ENCODE measurements around the gene NHERF2. TPM values are rescaled to one million over a fixed set of nuclear protein-coding genes. Genes with fewer than 3 reads are reported as not detected.

The NHERF2 gene
- total RNA-seq, 2 experiments from 2014 or later: 4.0 to 5.2 TPM

DNA sequence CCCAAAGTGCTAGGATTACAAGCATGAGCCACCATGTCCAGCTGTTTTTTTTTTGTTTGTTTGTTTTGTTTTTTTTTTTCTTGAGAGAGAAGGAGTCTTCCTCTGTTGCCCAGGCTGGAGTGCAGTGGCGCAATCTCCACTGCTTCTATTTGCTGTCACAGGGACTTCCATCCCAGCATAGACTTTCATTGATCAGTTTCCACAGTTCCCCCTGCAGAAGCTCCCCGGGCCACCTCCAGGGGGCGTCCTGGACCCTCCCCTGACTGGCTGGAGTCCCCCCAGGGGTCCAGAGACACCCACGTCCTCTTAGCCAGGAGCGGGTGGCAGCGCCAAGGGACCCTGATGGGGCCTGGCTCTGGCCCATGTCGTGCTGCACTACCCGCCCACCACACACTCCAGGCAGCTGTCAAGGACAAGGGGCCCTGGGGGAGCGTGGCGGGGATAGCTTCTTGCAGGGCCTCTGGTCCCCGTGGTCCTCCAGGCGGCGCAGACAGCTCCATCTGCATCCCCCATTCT, 10.2 kb upstream of the NHERF2 start:
- CTCF ChIA-PET: interaction anchor here (0.9 to 1.9 kb wide), 5 partner anchors 13 to 198 kb away, joined by 3 to 14 read pairs (median 3); partner anchors contain the start of genes GFER and PGP
- POLR2A ChIA-PET: interaction anchor here (0.6 kb wide), 1 partner anchor 124 kb away, joined by 3 read pairs; no protein-coding TSS in a partner anchor

DNA sequence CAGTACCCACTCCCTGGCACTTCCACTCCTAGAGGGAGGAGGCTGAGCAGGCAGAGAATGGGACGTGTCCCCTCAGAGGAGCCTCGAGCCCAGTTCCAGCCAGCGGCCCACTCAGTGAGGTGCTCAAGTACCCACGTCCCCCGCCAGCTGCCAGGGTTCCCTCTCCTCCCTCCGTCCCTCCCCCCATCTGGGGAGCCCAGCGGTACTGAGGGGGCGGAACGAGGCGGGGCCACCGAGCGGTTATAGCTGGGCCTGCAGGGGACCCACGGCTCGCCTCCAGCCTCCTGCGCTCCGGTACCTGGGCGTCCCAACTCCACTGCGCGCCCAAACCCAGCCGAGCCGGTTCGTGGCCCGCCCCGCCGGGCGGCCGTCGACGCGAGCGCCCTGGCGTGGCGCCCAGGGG, 7.2 kb upstream of the NHERF2 start, which contains the start of gene NPW:
Gene NPW, plus strand, starts transcription at position 268 of the 403 bp plus-strand sequence.
- ChIA-PET POLR2A (no interaction called here), CTCF (interaction anchor here (0.7 to 2.2 kb wide), 4 partner anchors 15 to 121 kb away, joined by 3 to 12 read pairs (median 4); no protein-coding TSS in a partner anchor)

GRCh38 chr16:2019921-2020831, 6.5 kb upstream of the NHERF2 start:
- POLR2A ChIA-PET: no interaction called here
- CTCF ChIA-PET: interaction anchor here (0.7 to 2.2 kb wide), 6 partner anchors 16 to 126 kb away, joined by 3 to 12 read pairs (median 4); no protein-coding TSS in a partner anchor

- CTCF ChIA-PET: interaction anchor here (0.5 to 2.4 kb wide), 27 partner anchors 9 to 474 kb away, joined by 3 to 22 read pairs (median 3); partner anchors contain the start of genes GFER, NTHL1, PKD1 and RAB26
- POLR2A ChIA-PET: interaction anchor here (0.5 to 0.6 kb wide), 3 partner anchors 67 to 241 kb away, joined by 4 to 7 read pairs (median 6); no protein-coding TSS in a partner anchor
These were observed 4.0 kb upstream of the NHERF2 start for GRCh38 chr16:2022723-2023091.

GRCh38 chr16:2023092-2024031, 3.3 kb upstream of the NHERF2 start:
- ChIA-PET CTCF (interaction anchor here (0.6 to 2.9 kb wide), 25 partner anchors 10 to 474 kb away, joined by 3 to 22 read pairs (median 4); partner anchors contain the start of genes GFER, NTHL1, PKD1 and RAB26), POLR2A (interaction anchor here (0.6 kb wide), 2 partner anchors 130 to 240 kb away, joined by 6 to 7 read pairs; no protein-coding TSS in a partner anchor)

- CTCF ChIA-PET: interaction anchor here (1.0 to 2.9 kb wide), 3 partner anchors 24 to 116 kb away, joined by 3 to 13 read pairs (median 3); partner anchors contain the start of genes NTHL1 and TSC2
- POLR2A ChIA-PET: no interaction called here
These were observed 2.7 kb upstream of the NHERF2 start for GRCh38 chr16:2024032-2024420.

- ChIA-PET CTCF (interaction anchor here (0.6 to 2.9 kb wide), 3 partner anchors 34 to 115 kb away, joined by 3 to 13 read pairs (median 3); no protein-coding TSS in a partner anchor), POLR2A (no interaction called here)
These were observed 1.5 kb upstream of the NHERF2 start for GRCh38 chr16:2025251-2025650.

DNA sequence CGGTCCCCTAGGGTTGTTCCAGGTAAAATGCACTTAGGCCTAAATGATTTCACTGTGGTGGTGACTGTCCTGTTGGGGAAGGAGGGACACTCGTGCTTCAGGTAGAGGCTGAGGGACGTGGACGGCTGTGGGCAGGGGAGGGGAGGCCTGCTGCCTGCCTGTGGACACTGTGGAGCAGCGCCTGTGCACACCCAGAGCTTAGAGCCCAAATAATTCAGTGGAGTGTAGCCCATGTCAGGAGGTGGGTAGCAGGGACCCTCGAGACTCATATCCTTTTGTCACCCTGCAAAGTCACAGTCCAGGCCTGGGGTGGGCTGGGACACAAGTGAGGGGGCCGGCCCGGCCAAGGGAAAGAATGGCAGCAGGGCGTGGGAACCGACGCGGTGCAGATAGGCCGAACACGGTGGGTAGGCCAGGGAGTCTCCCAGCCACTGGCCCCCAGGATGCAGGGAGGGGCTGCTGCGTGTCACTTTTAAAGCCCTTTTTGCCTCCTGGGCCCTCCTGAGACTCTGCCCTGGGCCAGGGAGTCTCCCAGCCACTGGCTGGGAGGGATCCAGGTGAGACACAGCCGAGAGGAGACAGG, 733 bp upstream of the NHERF2 start:
- ChIA-PET CTCF (interaction anchor here (0.6 to 2.9 kb wide), 3 partner anchors 90 to 115 kb away, joined by 3 to 13 read pairs (median 13); no protein-coding TSS in a partner anchor), POLR2A (no interaction called here)

GRCh38 chr16:2027024-2028010, 615 bp downstream of the NHERF2 start:
- ChIA-PET CTCF (interaction anchor here (1.5 to 1.8 kb wide), 2 partner anchors 20 to 113 kb away, joined by 7 to 13 read pairs; partner anchors contain the start of genes NTHL1 and TSC2), POLR2A (interaction anchor here (0.6 kb wide), 1 partner anchor 649 kb away, joined by 3 read pairs; no protein-coding TSS in a partner anchor)

DNA sequence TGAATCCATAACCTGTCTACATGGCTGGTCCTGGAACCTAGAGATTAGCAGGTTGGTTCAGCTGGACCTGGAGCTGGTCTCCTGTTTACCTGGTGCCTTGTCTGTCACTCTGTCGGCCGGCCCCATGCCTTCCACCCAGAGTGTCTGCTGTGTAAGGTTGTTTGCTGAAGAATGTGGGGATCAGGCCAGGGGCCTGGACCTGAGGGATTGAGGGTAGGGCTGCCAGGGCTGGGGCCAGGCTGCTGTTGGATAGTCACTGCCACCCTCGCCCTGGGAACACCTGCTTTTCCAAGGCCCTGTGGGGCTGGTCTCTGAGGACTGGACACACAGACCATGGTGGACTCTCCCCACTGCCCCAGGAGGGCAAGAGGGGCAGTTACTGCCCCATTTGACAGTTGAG, 1.4 kb downstream of the NHERF2 start:
- ChIA-PET POLR2A (no interaction called here), CTCF (interaction anchor here (1.5 to 1.8 kb wide), 2 partner anchors 19 to 112 kb away, joined by 7 to 13 read pairs; partner anchors contain the start of genes NTHL1 and TSC2)

DNA sequence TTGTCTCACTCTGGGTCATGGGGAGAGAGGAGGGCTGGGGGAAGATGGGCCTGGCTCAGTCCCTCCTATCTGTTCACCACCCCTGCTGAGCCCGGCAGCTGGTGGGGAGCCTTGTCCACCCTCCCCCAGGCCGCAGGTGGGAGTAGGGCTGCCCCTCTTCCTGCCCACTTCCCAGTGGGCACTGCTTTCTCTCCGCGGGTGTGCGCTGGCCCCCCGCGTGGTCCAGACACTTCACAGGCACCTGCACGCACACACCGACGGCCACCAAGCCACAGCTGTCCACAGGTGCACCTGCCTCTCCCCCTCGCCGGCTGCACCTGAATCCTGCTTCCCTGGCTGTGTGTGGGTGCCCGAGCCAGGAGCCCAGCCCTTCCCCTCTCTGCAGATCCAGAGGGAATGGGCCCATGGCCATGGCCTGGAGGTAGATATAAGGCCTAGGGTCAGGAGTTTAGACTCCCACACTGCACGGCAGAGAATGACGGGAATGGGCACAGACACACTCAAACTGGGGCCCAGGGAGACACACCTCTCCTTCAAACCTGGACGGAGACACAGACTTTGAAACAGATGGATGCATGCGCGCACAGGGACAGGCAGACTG, 2.0 kb downstream of the NHERF2 start:
- POLR2A ChIA-PET: no interaction called here
- CTCF ChIA-PET: no interaction called here

DNA sequence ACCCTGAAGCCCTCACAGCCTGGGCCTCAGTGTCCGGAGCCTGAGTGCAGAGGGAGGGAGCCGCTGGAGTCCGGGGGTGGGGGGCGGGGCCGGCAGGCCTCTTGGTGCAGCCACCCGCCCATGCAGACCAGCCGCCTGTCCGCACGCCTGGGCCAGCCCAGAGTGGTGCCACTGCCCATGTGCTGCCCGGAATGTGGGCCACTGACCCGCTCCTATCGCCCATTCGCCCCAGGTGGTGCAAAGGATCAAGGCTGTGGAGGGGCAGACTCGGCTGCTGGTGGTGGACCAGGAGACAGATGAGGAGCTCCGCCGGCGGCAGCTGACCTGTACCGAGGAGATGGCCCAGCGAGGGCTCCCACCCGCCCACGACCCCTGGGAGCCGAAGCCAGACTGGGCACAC, 2.6 kb downstream of the NHERF2 start:
- POLR2A ChIA-PET: no interaction called here
- CTCF ChIA-PET: no interaction called here

GRCh38 chr16:2030036-2030435, 3.3 kb downstream of the NHERF2 start:
- POLR2A ChIA-PET: interaction anchor here (0.6 kb wide), 1 partner anchor 67 kb away, joined by 4 read pairs; no protein-coding TSS in a partner anchor
- CTCF ChIA-PET: interaction anchor here (0.7 to 1.3 kb wide), 2 partner anchors 18 to 122 kb away, joined by 3 to 7 read pairs; partner anchors contain the start of genes NTHL1 and TSC2

- CTCF ChIA-PET: interaction anchor here (1.3 kb wide), 1 partner anchor 16 kb away, joined by 7 read pairs; the partner anchor contains the start of genes NTHL1 and TSC2
- POLR2A ChIA-PET: no interaction called here
These were observed 4.4 kb downstream of the NHERF2 start for GRCh38 chr16:2031081-2031577.

DNA sequence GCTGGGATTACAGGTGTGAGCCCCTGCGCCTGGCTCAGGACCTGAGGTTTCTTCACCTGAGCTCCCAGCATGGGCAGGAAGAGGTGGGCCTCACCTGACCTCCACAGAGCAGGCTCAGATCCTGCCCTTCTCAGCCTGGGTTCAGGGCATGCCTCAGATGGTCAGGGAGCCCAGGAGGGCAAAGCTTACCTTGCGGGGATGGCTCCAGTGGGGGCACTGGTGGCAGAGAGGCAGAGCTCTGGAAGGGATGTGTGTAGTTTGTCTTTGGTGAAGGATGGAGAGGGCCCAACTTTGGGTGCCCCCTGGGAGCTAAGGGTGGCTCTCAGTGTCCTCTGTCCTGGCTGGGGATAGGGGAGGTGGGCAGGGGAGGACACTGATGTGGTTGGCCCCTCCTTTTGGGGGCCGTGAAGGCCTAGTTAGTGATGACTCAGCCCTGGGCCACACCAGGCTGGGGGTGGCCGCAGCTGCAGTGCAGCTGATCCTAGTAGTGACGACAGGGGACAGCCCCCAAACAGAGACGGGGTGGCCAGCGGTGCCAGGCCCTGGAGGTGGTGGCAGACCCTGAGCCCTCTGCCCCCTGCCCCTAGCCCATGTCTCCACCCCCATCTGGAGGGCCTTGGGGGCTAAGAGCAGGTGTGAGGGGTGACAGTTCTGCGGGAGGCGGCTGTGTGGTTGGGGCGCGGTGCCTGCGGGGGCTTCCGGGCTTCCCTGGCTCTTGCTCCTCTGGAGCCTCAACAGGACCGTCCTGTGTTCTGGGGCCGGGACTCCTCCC, 5.8 kb downstream of the NHERF2 start:
- ChIA-PET POLR2A (no interaction called here), CTCF (interaction anchor here (0.7 to 1.1 kb wide), 2 partner anchors 108 to 115 kb away, joined by 3 read pairs; no protein-coding TSS in a partner anchor)

All from activated CD8-positive, alpha-beta memory T cell treated with anti-CD3 and anti-CD28 coated beads for 36 hours (primary cell).